NCI-H2227 treated with DMSO at 0.1 percent for 48 hours (cell line): ENCODE data around the gene THSD7A.
A peak's percentile ranks its signal among the peaks of the same experiment; 100 is the strongest.
"Not testable (repeated sequence)": the region's sequence is repeated elsewhere in the genome, so short reads cannot be mapped to it uniquely, and the experiment has no call there.

ENCODE experiments used
- DNase-seq: peaks from one replicate; lab custom pipeline; 2025; lab: John Stamatoyannopoulos, UW

The THSD7A gene

GRCh38 chr7:11458736-11459483, 373.1 kb downstream of the THSD7A start:
- DNase-seq: no peak

GRCh38 chr7:11457419-11457818, 374.6 kb downstream of the THSD7A start:
- DNase-seq: no peak

- no peak for DNase-seq
Measured at GRCh38 chr7:11456574-11456973, 375.4 kb downstream of the THSD7A start.

- DNase-seq: no peak
Measured at GRCh38 chr7:11452476-11452875, 379.5 kb downstream of the THSD7A start.

- DNase-seq: no peak
Measured at GRCh38 chr7:11450281-11450680, 381.7 kb downstream of the THSD7A start.

GRCh38 chr7:11449316-11449715, 382.7 kb downstream of the THSD7A start:
- DNase-seq: no peak

- DNase-seq: peak; percentile 26
Measured at GRCh38 chr7:11448323-11448722, 383.7 kb downstream of the THSD7A start.

GRCh38 chr7:11447106-11447505, 384.9 kb downstream of the THSD7A start:
- DNase-seq: no peak

GRCh38 chr7:11443934-11444333, 388.1 kb downstream of the THSD7A start:
- not testable (repeated sequence) for DNase-seq

GRCh38 chr7:11437994-11438393, 394.0 kb downstream of the THSD7A start:
- no peak for DNase-seq

- DNase-seq: no peak
Measured at GRCh38 chr7:11436773-11437524, 395.0 kb downstream of the THSD7A start.

GRCh38 chr7:11436316-11436715, 395.7 kb downstream of the THSD7A start:
- DNase-seq: no peak

- no peak for DNase-seq
Measured at GRCh38 chr7:11434366-11434765, 397.6 kb downstream of the THSD7A start.

GRCh38 chr7:11430841-11431240, 401.2 kb downstream of the THSD7A start:
- DNase-seq: no peak

GRCh38 chr7:11430112-11430511, 401.9 kb downstream of the THSD7A start:
- DNase-seq: no peak

- DNase-seq: no peak
Measured at GRCh38 chr7:11428877-11429581, 403.0 kb downstream of the THSD7A start.

- peak; percentile 59 for DNase-seq
Measured at GRCh38 chr7:11427686-11428273, 404.2 kb downstream of the THSD7A start.

- DNase-seq: no peak
Measured at GRCh38 chr7:11424006-11424405, 408.0 kb downstream of the THSD7A start.

- no peak for DNase-seq
Measured at GRCh38 chr7:11420049-11420448, 411.9 kb downstream of the THSD7A start.

GRCh38 chr7:11416641-11417458, 415.1 kb downstream of the THSD7A start:
- no peak for DNase-seq

- no peak for DNase-seq
Measured at GRCh38 chr7:11415101-11415500, 416.9 kb downstream of the THSD7A start.

- DNase-seq: no peak
Measured at GRCh38 chr7:11413901-11414300, 418.1 kb downstream of the THSD7A start.
